Measurements from ENCODE around the gene TWIST2.

The TWIST2 gene

DNA sequence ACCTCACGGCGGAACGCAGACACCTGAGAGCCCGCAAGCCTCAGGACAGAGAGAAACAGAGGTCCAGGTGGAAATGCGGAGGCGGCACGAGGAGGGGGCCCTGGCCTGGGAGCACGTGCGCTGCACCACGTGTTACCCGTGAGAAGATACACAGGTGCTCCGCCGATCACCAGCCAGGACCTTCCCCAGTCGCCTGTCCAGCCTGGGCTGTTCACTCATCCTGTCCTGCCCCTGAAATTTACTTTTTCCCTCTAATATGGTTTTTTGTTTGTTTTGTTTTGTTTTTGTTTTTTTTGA lies 44.3 kb downstream of the TWIST2 start:
- no peak for DNase-seq

GRCh38 chr2:238892796-238893195 lies 44.9 kb downstream of the TWIST2 start:
- DNase-seq, result no peak

GRCh38 chr2:238893349-238894000 lies 45.6 kb downstream of the TWIST2 start:
- no peak for DNase-seq

DNA sequence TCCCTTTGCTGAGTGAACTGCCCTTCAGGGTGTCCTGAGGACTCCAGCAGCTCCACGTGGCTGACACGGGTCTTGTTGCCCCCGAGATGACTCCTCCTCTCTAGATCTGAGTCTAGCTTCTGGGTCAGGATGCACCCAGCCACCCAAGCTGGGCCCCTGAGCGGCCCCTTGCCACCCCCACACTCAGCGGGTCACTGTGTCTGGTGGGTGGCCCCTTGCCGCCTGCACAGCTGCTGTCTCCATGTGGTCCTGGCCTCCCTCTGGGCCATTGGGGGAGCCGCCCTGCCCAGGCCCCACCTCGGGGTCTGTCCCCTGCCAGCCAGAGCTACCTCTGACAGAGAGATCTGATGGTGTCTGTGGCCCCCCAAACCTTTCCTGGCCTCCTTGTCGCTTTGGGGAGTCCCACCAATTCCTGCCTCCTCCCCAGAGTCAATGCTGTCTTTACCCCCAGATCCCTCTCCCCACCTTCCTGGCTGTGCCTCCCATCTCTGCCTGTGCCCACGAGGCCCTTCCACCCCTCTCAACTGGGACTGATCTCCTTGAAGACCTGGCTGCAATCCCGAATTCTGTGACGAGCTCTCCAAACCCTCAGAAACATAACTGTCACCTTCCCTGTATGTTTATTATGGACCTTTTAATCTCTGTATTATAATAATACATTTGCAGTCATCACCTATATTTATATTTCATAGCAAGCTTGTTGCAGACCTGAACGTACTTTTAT lies 46.5 kb downstream of the TWIST2 start:
- DNase-seq, result no peak

GRCh38 chr2:238894950-238895298 lies 47.0 kb downstream of the TWIST2 start:
- no peak for DNase-seq

- DNase-seq, result no peak
Observed at GRCh38 chr2:238895361-238895882, 47.5 kb downstream of the TWIST2 start.

DNA sequence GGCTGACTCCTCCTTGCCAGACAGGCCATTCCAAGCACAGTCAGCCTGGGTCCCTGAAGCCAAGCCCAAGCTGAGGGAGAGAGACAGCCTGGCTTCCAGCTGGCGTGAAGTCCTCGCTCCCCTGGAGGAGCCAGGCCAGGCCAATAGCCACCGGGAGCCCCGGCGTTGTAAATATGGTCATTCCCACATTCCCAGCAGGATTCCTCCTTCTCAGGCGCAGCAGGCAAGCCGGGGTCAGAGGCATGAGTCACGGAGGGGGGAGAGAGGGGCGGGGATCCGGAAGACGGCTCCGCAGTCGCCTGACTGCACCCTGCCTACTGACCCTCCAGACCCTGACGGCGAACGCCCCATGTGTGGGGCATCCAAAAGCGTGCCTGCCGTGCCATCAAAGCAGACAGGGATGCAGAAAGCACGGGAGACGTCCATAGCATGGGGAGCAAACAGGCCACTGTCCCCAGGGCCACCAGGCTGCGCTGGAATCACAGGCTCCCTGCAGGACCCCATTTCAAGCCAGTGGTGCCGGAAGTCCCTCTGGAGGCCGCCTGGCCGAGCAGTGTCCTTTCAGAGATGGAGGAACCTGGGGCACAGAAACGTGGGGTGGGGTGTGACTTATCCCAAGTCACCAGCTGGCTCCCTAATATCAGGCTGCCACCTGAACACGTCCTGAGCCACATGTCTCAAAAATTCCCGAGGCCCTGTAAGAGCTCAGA lies 48.2 kb downstream of the TWIST2 start:
- no peak for DNase-seq

- no peak for DNase-seq
Observed at GRCh38 chr2:238896641-238897040, 48.8 kb downstream of the TWIST2 start.

DNA sequence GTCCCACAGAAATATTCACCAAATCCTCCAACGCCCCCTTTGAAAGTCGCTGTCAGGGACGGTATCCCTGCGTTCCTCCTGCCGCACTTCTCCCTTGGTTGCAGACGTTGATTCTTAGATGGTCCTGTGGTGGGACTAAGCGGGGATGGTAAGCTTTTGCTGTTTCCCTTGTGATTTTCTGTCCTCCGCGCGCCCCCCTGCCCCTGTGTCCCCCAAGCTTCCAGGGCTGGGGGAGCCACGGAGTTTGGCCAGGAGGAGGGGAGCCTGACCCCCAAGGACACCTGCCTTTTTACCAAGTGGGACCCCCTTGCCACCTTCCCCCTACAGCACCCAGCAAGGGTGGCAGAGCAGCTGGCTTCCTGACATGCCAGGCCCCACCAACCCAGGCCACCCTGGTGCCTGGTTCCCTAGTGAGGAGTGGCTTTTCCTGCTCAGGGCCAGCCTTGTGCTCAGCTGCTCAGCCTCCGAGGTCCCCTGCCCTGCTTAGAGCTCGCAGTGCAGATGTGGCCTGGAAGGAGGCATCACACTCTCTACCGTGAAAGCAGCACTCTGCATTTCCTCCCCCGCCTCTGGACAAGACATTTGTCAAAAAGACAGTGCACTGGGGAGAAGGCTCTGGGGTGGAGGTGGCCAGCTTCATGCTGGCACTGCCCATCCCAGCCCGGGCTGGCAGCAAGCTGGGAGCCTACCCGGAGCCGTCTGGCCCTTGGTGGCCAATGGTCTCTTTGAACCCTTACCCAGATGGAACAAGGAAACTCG lies 49.4 kb downstream of the TWIST2 start:
- DNase-seq, result no peak

- no peak for DNase-seq
Observed at GRCh38 chr2:238897911-238898311, 50.0 kb downstream of the TWIST2 start.

GRCh38 chr2:238898534-238899281 lies 50.8 kb downstream of the TWIST2 start:
- no peak for DNase-seq

GRCh38 chr2:238899386-238899785 lies 51.5 kb downstream of the TWIST2 start:
- DNase-seq, result no peak

DNA sequence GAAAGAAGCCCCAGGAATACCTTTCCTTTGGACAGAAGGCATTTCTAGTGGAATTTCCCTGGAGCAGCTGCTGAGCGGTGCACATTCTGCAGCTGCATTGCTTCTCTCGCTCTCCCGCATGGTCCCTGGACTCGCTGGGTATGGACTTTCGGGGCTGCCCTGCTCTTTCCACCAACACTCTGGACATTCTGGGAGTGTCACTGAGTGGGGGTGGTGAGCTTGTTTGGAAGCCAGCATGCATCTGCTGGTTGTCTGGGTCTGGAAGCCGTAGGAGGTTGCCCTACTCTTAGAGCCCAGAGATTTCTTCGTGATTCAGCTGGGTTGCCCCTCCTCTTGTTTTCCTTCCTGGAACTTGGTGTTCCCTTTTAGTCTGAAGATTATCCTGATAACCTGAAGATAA lies 52.6 kb downstream of the TWIST2 start:
- no peak for DNase-seq

DNA sequence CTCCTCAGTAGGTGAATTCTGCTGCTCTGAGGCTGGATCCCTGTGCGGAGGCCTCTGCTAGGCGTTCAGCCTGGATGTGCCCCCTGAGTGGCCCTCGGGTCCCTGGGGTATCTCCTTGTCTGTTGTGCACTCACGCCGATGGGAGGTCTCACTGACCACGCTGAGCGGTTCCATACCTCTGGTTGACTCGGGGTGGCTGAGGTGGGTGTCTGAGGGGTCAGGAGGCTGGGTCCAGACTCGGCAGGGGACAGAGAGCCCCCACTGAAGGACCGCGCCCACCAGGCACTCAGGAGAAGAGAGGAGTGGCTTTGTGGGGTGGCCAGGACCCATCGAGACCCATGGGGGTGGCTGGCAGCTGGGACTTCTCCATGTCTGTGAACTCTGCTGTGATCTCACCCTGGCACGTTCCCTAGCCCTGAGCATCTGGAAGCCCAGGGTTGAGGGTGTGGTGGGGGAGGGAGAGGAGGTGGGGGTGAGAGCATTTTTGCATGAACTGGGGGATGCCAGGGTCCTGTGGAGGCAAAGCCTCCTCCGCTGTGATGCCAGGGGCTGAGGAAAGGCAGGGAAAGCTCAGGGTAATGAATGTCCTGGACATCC lies 53.7 kb downstream of the TWIST2 start:
- no peak for DNase-seq

DNA sequence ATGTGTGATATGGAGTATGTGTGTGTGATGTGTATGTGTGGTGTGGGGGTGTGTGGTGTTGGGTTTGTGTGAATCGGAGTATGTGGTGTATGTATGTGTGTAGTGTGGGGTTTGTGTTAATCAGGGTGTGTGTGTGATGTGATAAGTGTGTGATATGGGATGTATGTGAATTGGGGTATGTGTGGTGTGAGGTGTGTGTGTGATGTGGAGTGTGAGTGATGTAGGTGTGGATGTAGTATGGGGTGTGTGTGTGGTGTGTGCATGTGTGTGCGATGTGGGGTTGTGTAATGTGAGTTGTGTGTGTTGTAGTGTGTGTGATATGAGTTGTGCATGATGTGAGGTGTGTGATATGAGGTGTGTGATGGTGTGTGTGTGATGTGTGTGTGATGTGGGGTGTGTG lies 54.4 kb downstream of the TWIST2 start:
- no peak for DNase-seq

DNA sequence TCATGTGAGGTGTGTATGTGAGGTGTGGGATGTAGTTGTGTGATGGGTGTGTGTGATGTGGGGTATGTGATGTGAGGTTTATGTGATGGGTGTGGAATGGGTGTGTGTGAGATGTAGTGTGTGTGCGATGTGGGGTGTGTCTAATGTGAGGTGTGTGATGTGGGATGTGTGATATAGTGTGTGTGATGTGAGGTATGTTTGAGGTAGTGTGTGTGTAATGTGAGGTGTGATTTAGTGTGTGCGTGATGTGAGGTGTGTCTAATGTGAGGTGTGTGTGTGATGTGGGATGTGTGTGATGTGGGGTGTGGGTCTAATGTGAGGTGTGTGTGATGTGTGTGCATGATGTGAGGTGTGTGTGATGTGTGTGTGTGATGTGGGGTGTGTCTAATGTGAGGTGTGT lies 55.3 kb downstream of the TWIST2 start:
- DNase-seq, result no peak

- no peak for DNase-seq
Observed at GRCh38 chr2:238904177-238904576, 56.3 kb downstream of the TWIST2 start.

GRCh38 chr2:238904716-238905115 lies 56.8 kb downstream of the TWIST2 start:
- DNase-seq, result no peak

- no peak for DNase-seq
Observed at GRCh38 chr2:238905224-238905623, 57.3 kb downstream of the TWIST2 start.

- DNase-seq, result no peak
Observed at GRCh38 chr2:238905644-238906043, 57.8 kb downstream of the TWIST2 start.

GRCh38 chr2:238906254-238906935 lies 58.5 kb downstream of the TWIST2 start:
- no peak for DNase-seq

Data from activated CD4-positive, alpha-beta T cell treated with anti-CD3 and anti-CD28 coated beads, Interleukin-2, amount 50 U/mL, for 48 hours (primary cell).